GM12801 (cell line): ENCODE results near the gene TCERG1L.

Experiments used
- TF ChIP-seq, protein P1 (sequence below): IDR thresholded peaks from one replicate; pipeline ENCODE4 v1.5.1; 2011; ENCODE audit warnings: control low read depth; ENCODE audit not compliant: insufficient read length; ENCODE audit errors: extremely low read depth

The TCERG1L gene

DNA sequence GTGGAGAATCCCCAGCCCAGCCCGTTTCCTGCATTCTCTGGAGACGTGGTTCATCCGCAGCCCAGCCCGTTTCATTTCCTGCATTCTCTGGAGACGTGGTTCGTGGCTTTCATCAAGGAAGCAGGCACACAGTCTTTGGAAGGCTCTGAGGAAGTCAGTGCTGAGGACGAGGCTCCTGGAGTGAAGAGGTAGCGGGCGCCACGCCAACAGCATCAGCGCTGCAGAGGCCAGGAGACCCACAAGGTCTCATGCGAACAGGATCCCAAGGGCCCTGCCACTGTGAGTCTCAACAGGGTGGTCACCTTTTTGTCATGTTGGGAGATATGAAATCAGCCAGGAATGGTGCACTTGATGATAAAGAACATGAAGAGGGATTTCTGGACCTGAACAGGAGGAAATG lies 12.4 kb upstream of the TCERG1L start:
- TF ChIP-seq, protein P1, sequence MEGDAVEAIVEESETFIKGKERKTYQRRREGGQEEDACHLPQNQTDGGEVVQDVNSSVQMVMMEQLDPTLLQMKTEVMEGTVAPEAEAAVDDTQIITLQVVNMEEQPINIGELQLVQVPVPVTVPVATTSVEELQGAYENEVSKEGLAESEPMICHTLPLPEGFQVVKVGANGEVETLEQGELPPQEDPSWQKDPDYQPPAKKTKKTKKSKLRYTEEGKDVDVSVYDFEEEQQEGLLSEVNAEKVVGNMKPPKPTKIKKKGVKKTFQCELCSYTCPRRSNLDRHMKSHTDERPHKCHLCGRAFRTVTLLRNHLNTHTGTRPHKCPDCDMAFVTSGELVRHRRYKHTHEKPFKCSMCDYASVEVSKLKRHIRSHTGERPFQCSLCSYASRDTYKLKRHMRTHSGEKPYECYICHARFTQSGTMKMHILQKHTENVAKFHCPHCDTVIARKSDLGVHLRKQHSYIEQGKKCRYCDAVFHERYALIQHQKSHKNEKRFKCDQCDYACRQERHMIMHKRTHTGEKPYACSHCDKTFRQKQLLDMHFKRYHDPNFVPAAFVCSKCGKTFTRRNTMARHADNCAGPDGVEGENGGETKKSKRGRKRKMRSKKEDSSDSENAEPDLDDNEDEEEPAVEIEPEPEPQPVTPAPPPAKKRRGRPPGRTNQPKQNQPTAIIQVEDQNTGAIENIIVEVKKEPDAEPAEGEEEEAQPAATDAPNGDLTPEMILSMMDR: no peak

DNA sequence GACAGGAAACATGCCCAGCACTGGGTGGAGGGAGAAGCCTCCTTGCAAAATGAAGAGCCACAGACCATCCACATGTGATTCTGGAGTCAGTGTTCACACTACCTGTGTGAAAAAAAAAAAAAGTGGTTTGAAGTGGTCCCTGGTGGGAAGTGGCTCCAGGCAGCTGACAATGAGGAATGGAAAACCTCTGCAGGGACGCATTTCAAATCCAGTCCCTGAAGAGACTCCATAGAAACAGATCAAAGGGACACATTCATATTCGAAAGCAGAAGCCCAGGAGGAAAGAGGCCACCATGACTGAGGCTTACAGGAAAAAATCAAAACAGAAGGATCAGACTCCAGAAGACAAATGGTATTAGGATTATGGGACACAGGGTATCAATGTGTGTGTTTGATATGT lies 11.5 kb upstream of the TCERG1L start:
- TF ChIP-seq, protein P1: no peak

DNA sequence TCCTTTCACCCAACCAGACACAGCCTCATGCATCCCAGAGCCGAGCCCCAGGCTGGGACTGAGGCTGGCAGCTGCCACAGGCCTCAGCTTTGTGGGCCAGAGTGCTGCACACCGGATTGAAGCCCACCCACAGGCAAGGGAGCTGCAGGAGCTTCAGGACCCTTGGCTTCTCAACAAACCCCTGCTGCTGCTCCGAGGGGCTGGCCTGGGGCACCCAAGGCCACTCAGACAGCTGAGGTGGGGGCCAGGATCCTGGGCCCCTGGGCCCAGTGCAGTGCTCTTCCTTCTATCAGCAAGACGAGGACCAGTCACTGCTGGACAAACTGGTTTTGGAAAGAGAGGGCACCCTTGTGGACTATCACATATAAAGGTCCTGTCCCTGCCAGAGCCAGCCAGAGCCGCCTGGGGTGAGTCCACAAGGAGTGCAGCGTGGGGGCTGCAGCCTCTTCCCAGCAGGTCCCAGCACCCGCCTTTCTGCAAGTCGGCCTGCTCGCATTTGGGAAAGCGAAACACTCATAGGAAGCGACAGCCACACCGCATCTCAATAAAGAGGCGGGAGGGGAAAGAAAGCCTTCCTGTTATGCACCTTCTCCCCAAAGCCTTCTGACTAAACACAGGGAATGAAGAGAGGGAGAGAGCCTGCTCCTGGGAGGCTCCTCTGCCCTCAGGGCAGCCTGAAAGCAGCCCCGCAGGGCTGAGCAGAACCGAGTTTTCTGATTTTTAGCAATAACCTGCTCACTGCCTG lies 9.5 kb upstream of the TCERG1L start:
- TF ChIP-seq, protein P1: no peak

DNA sequence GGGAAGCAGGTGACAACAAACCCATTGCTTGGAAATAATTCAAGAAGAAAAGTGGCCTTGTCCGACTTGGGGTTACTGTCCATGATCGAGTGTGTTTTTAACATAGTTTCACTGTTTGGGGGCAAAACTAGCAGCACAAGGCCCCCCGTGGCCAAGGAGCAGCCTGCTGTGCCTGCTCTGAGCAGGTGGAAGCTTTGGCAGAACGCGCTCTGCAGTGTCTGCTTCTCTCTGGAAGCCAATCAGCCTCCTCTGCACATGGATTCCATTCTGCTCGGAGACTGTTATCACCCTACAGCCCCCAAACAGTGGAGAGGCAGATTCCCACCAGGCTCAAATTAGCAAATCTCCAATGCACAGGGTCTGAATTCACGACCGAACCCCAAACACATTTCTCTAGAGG lies 7.3 kb upstream of the TCERG1L start:
- TF ChIP-seq, protein P1: no peak

DNA sequence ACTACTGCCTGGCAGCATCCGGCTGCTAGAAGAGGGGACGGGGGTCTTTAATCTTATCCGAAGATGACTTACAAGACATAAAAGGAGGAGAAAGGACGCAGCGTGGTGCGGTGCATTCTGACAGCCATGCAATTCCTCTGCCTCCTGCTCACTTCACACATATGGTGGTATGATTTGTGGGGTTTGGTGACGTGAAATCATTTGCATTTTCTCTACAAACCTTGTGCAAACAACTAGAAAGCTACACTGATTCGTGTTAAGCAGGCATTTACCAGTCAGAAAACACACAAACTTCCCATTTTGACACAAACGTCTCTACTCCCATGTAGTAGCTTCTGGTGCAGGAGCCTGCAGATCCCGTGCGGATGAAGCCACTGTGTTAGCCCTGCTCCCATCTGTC lies 6.8 kb upstream of the TCERG1L start:
- TF ChIP-seq, protein P1: no peak

DNA sequence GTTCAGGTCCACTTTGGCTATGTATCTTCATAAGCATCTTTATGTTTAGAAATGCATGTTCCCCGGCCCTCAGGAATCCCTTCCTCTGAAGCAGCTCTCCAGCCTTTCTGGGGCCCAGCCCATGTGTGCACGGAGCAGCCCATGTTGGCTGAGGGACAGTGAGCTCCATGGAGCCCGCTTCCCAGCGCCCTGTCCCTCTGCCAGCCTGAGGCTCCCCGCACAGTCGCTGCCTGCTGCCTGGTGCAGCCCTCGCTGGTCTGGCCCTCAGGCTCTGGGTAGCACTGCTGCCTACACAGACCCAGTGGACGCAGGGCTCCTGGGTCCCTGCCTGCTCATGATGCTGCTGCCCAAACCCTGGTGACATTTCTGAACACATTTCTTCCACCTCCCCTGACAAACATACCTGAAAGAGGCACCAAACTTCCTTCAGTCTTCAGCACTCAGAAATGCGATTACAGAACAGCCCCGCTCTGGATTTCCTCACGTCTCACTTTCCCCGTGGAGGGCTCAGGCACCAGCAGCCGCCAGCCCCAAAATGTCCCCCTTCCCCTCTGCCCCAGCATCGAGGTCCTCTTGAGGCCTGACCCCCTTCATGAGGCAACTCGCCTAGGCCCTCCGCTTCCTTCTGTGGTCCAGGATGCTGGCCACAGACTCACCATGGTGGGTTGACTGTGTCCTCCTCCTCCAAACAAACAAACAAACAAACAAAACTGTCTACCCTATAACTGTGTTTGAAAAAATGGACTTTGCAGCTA lies 5.0 kb upstream of the TCERG1L start:
- TF ChIP-seq, protein P1: no peak

DNA sequence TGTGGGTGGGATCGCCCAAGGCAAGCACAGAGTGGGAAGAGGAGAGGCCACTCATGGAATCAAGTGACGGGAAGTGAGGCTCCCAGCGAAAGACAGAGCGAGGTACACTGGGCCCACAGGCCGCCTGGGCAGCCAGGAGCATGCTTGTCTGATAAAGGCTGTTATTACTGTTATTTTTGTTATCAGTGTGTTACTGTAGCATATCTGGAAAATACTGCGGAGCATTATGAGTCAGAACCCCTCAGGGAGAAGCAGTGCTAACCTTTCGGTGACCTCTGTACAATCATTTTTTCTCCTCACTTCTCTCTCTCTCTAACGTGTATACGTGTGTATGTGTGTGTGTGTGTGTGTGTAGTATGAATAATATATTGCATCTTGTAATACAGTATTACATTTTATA lies 3.8 kb upstream of the TCERG1L start:
- TF ChIP-seq, protein P1: no peak
